IMR-90 (cell line): Measurements from ENCODE around the gene GPRC5C. TPM values are rescaled to one million over a fixed set of nuclear protein-coding genes. Genes with fewer than 3 reads are reported as not detected.

Experiments used
- ATAC-seq: fragments of 200-7000 bp; cut with Tn5 transposase; 2 replicates; pipeline ENCODE4 v1.9.1; 2020; ENCODE audit warnings: low read depth, mild to moderate bottlenecking, moderate library complexity
- BruUV-seq: library from RNA; stranded (reverse); fragments of 400-500 nt; replicated peaks from 2 replicates; lab custom pipeline; 2021; lab: Mats Ljungman, UMichigan
- CTCF ChIA-PET: fragments of 300-600 bp; formaldehyde crosslinking; extraction: SDS; loops from one replicate; lab custom pipeline; 2021; ENCODE audit warnings: antibody characterized with exemption; lab: Yijun Ruan, JAX
- POLR2A ChIA-PET: fragments of 300-600 bp; sonication (Branson Sonifier 250); formaldehyde crosslinking; loops from one replicate; lab custom pipeline; 2022; ENCODE audit warnings: antibody characterized with exemption; ENCODE audit not compliant: unreplicated experiment; lab: Charles Lee
- DNase-seq: peaks from one replicate; pipeline ENCODE4 v3.0.0; 2013
- H2AFZ ChIP-seq: replicated peaks from 2 replicates; pipeline ENCODE3; 2013; ENCODE audit warnings: low read length, mild to moderate bottlenecking; ENCODE audit not compliant: poor library complexity
- H2AK5ac ChIP-seq: 2 replicates; pipeline ENCODE4 v1.6.1; 2013; ENCODE audit warnings: low read depth, low read length, inconsistent platforms
- H2AK9ac ChIP-seq: replicated peaks from 2 replicates; pipeline ENCODE3; 2013; ENCODE audit warnings: mild to moderate bottlenecking, low read depth, low read length, moderate library complexity; ENCODE audit not compliant: poor library complexity
- H2BK120ac ChIP-seq: 2 replicates; pipeline ENCODE4 v1.6.1; 2013; ENCODE audit warnings: low read depth, low read length, inconsistent platforms
- H2BK15ac ChIP-seq: 3 replicates; pipeline ENCODE4 v1.6.1; 2013; ENCODE audit warnings: low read depth, low read length, inconsistent platforms
- H2BK20ac ChIP-seq: 2 replicates; pipeline ENCODE4 v1.6.1; 2013; ENCODE audit warnings: low read depth, mild to moderate bottlenecking, inconsistent platforms, low read length, moderate library complexity
- H2BK5ac ChIP-seq: 2 replicates; pipeline ENCODE4 v1.6.1; 2013; ENCODE audit warnings: mild to moderate bottlenecking, low read depth, low read length, inconsistent platforms; ENCODE audit not compliant: poor library complexity, severe bottlenecking
- H3K14ac ChIP-seq: replicated peaks from 2 replicates; pipeline ENCODE4 v1.6.1; 2013; ENCODE audit warnings: low read depth, low read length, inconsistent platforms
- H3K18ac ChIP-seq: 2 replicates; pipeline ENCODE4 v1.6.1; 2013; ENCODE audit warnings: low read depth, low read length, control low read depth
- H3K23ac ChIP-seq: 2 replicates; pipeline ENCODE4 v1.6.1; 2013; ENCODE audit warnings: low read depth, low read length, inconsistent platforms
- H3K27ac ChIP-seq: 2 replicates; pipeline ENCODE4 v1.5.1; 2013; ENCODE audit warnings: mild to moderate bottlenecking, control low read depth, low read length; ENCODE audit not compliant: insufficient read depth
- H3K27me3 ChIP-seq: 2 replicates; pipeline ENCODE4 v1.6.1; 2013; ENCODE audit warnings: low read length; ENCODE audit not compliant: control insufficient read depth, insufficient read depth
- H3K36me3 ChIP-seq: 2 replicates; pipeline ENCODE4 v1.6.1; 2013; ENCODE audit warnings: low read length, mixed read lengths; ENCODE audit not compliant: control insufficient read depth, insufficient read depth
- H3K4ac ChIP-seq: 2 replicates; pipeline ENCODE4 v1.6.1; 2013; ENCODE audit warnings: low read depth, low read length, inconsistent platforms
- H3K4me1 ChIP-seq: 2 replicates; pipeline ENCODE4 v1.6.1; 2013; ENCODE audit warnings: low read length, mixed read lengths; ENCODE audit not compliant: control insufficient read depth, insufficient read depth
- H3K4me2 ChIP-seq: 2 replicates; pipeline ENCODE4 v1.6.1; 2013; ENCODE audit warnings: low read depth, mild to moderate bottlenecking, control low read depth, low read length, moderate library complexity
- H3K4me3 ChIP-seq: 2 replicates; pipeline ENCODE4 v1.5.1; 2013; ENCODE audit warnings: low read depth, mild to moderate bottlenecking, control low read depth, low read length, moderate library complexity; ENCODE audit not compliant: insufficient read depth
- H3K56ac ChIP-seq: 2 replicates; pipeline ENCODE4 v1.6.1; 2013; ENCODE audit warnings: low read length, inconsistent platforms; ENCODE audit not compliant: insufficient read depth; ENCODE audit errors: extremely low read depth
- H3K79me1 ChIP-seq, 2 experiments: 2 replicates each; pipeline ENCODE4 v1.6.1; 2013; ENCODE audit warnings: low read length in 2 of 2, inconsistent platforms in 1 of 2, low read depth in 1 of 2
- H3K9ac ChIP-seq: 2 replicates; pipeline ENCODE4 v1.6.1; 2013; ENCODE audit warnings: low read depth, low read length, control low read depth
- H3K9me1 ChIP-seq: 2 replicates; pipeline ENCODE4 v1.6.1; 2013; ENCODE audit warnings: low read length, inconsistent platforms; ENCODE audit not compliant: insufficient read depth
- H3K9me3 ChIP-seq: 2 replicates; pipeline ENCODE4 v1.6.1; 2013; ENCODE audit warnings: low read length; ENCODE audit not compliant: control insufficient read depth, insufficient read depth
- H4K20me1 ChIP-seq: 2 replicates; pipeline ENCODE4 v1.6.1; 2013; ENCODE audit warnings: low read length, inconsistent platforms; ENCODE audit not compliant: insufficient read depth
- H4K5ac ChIP-seq: 2 replicates; pipeline ENCODE4 v1.6.1; 2013; ENCODE audit warnings: mild to moderate bottlenecking, low read depth, low read length, control low read depth
- H4K8ac ChIP-seq, 2 experiments: 2 replicates each; pipeline ENCODE4 v1.6.1; 2013; ENCODE audit warnings: low read depth in 2 of 2, low read length in 2 of 2, control low read depth in 1 of 2, inconsistent platforms in 1 of 2
- H4K91ac ChIP-seq: 2 replicates; pipeline ENCODE4 v1.6.1; 2013; ENCODE audit warnings: low read depth, low read length, inconsistent platforms; ENCODE audit not compliant: insufficient read depth
- BHLHE40 ChIP-seq: fragments of 150-350 bp; IDR thresholded peaks from 2 replicates; pipeline ENCODE4 v1.6.1; 2016; ENCODE audit warnings: mild to moderate bottlenecking, low read depth, low read length
- CEBPB ChIP-seq: IDR thresholded peaks from 2 replicates; pipeline ENCODE4 v1.6.1; 2012; ENCODE audit warnings: low read depth, low read length, improper control_type of control experiment
- CHD1 ChIP-seq: IDR thresholded peaks from 2 replicates; pipeline ENCODE4 v1.6.1; 2012; ENCODE audit warnings: low read depth, low read length, improper control_type of control experiment
- MAZ ChIP-seq: IDR thresholded peaks from 2 replicates; pipeline ENCODE4 v1.6.1; 2012; ENCODE audit warnings: low read depth, mild to moderate bottlenecking, low read length, improper control_type of control experiment, moderate library complexity, borderline replicate concordance
- MXI1 ChIP-seq: IDR thresholded peaks from 2 replicates; pipeline ENCODE4 v1.6.1; 2012; ENCODE audit warnings: low read depth, mild to moderate bottlenecking, low read length, moderate library complexity, borderline replicate concordance
- NFE2L2 ChIP-seq: fragments of 150-350 bp; IDR thresholded peaks from 2 replicates; pipeline ENCODE4 v1.6.1; 2016; ENCODE audit warnings: low read depth, mild to moderate bottlenecking, low read length
- POLR2A ChIP-seq: IDR thresholded peaks from 2 replicates; pipeline ENCODE4 v1.6.1; 2012; ENCODE audit warnings: mild to moderate bottlenecking, low read depth, low read length
- RAD21 ChIP-seq: IDR thresholded peaks from 2 replicates; pipeline ENCODE4 v1.6.1; 2012; ENCODE audit warnings: low read length, improper control_type of control experiment
- RFX5 ChIP-seq: IDR thresholded peaks from 2 replicates; pipeline ENCODE4 v1.8.0; 2012; ENCODE audit warnings: low read depth, mild to moderate bottlenecking, low read length, moderate library complexity
- SMC3 ChIP-seq: fragments of 150-350 bp; IDR thresholded peaks from 2 replicates; pipeline ENCODE4 v1.6.1; 2016; ENCODE audit warnings: low read depth, mild to moderate bottlenecking, antibody characterized with exemption, low read length, moderate library complexity
- WGBS, 2 experiments: methylation state at CpG; one replicate each; pipeline versions ENCODE4 v1.1.5 to v1.1.7; 2013; ENCODE audit warnings: missing lambda C conversion rate in 2 of 2; ENCODE audit not compliant: insufficient read length in 1 of 2; ENCODE audit errors: extremely low coverage in 2 of 2; 5-methylcytosine and 5-hydroxymethylcytosine counted together
- dilution Hi-C: fragments of 300-500 bp; cut with HindIII; formaldehyde crosslinking; loops from one replicate; pipeline ENCODE4 v1.14.3; 2018; ENCODE audit warnings: low sequenced_read_pairs; ENCODE audit not compliant: unreplicated experiment
- in situ Hi-C: fragments of 300-500 bp; cut with MboI; formaldehyde crosslinking; loops from 3 replicates; pipeline ENCODE4 v1.14.3; 2019; ENCODE audit warnings: low sequenced_read_pairs, inconsistent platforms, mixed read lengths
- intact Hi-C: fragments of 100-400 bp; cut with micrococcal nuclease; formaldehyde crosslinking; loops from 2 replicates; pipeline ENCODE4 v1.10.0; 2022
- polyA plus RNA-seq, 3 experiments: library from polyadenylated mRNA; depleted of rRNA; stranded (reverse); fragments of >200 nt; gene quantifications; 2 replicates each; pipeline ENCODE4 v1.2.3, GENCODE V29; 2012; ENCODE audit warnings: low replicate concordance in 1 of 3
- total RNA-seq: library from RNA; depleted of rRNA; stranded (reverse); fragments of >200 nt; gene quantifications from 2 replicates; pipeline ENCODE4 v1.2.3, GENCODE V29; 2012
- TF ChIP-seq, protein P1 (sequence below): fragments of 150-350 bp; IDR thresholded peaks from 2 replicates; pipeline ENCODE4 v1.6.1; 2017; ENCODE audit warnings: mild to moderate bottlenecking, antibody characterized with exemption, low read length, low read depth
- TF ChIP-seq, protein P2 (sequence below): conservative IDR thresholded peaks from 2 replicates; pipeline ENCODE4 v1.5.1; 2012; ENCODE audit warnings: mild to moderate bottlenecking, low read depth, low read length, improper control_type of control experiment
- TF ChIP-seq, protein P3 (sequence below): fragments of 150-350 bp; IDR thresholded peaks from 2 replicates; pipeline ENCODE4 v1.6.1; 2016; ENCODE audit warnings: low read depth, mild to moderate bottlenecking, low read length, moderate library complexity, borderline replicate concordance

The GPRC5C gene
- total and polyA plus RNA-seq, 2 of the 4 experiments (the other 2 are of a cell fraction), result not detected

DNA sequence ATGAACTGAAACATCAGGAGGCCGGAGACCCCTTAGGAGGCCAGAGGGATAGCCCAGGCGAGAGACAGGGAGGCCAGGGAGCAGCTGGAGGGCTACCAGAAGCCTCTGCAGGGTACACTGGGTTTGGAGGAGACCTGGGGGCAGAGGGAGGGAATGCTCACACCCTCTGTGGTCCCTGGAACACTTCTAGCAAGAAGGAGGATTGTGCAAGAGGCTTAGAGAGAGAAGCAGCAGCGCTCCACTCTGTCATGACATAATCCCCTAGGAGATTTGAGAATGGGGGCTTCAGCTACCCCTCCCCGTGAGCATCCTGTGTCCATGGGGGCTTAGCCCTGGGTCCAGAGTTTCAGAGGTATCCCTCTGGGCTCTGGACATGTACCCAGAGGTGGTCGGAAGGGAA is 48.7 kb upstream of the GPRC5C start (continued):
- TF ChIP-seq, protein P1, sequence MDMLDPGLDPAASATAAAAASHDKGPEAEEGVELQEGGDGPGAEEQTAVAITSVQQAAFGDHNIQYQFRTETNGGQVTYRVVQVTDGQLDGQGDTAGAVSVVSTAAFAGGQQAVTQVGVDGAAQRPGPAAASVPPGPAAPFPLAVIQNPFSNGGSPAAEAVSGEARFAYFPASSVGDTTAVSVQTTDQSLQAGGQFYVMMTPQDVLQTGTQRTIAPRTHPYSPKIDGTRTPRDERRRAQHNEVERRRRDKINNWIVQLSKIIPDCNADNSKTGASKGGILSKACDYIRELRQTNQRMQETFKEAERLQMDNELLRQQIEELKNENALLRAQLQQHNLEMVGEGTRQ, result no peak
- no peak for TF ChIP-seq SMC3

DNA sequence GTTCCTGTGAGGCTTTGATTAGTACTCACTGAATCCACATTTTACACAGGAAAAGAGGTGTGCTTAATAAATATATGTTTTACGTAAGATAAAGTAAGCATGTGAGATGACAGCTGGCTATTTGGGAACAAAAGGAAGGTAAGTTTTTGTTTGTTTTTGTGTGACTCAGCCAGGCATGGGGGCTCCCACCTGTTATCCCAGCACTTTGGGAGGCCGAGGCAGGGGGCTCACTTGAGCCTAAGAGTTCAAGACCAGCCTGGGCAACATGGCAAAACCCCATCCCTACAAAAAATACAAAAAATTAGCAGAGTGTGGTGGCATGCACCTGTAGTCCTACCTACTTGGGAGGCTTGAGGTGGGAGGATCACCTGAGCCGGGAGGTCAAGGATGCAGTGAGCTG is 46.7 kb upstream of the GPRC5C start:
- Histone ChIP-seq H4K8ac (no peak overlapping the region), H3K4me2 (no peak overlapping the region), H4K91ac (no peak overlapping the region), H3K4me3 (no peak overlapping the region), H3K27me3 (no peaks in the 10 kb centered on the region; the same call in 1 of the 2 replicates), H4K20me1 (no peaks in the 10 kb centered on the region), H3K14ac (no peak overlapping the region), H2BK120ac (no peak overlapping the region), H2BK15ac (no peak overlapping the region), H3K56ac (no peak overlapping the region), H2AK9ac (no peak overlapping the region), H2BK20ac (no peak overlapping the region), H3K79me1 (no peaks in the 10 kb centered on the region), H3K9me3 (peaks cover 3% of the 10 kb centered on the region; the same call in 1 of the 2 replicates), H3K4me1 (no peaks in the 10 kb centered on the region), H4K5ac (no peak overlapping the region), H2BK5ac (no peak overlapping the region), H3K4ac (no peak overlapping the region), H2AFZ (no peak overlapping the region), H2AK5ac (no peak overlapping the region), H3K23ac (no peak overlapping the region), H3K27ac (no peak overlapping the region), H3K36me3 (no peaks in the 10 kb centered on the region), H3K18ac (no peak overlapping the region), H3K9ac (no peak overlapping the region), H3K9me1 (no peaks in the 10 kb centered on the region)
- ATAC-seq (no peak), DNase-seq (no peak)
- WGBS, 2 experiments, result no CpG with 5 or more reads among the region's 3 CpGs
- no TSS peak for BruUV-seq
- TF ChIP-seq POLR2A (no peak), RFX5 (no peak), CEBPB (no peak), RAD21 (no peak), MXI1 (no peak), SMC3 (no peak), BHLHE40 (no peak), CHD1 (no peak), MAZ (no peak), NFE2L2 (no peak)
- TF ChIP-seq, protein P2, sequence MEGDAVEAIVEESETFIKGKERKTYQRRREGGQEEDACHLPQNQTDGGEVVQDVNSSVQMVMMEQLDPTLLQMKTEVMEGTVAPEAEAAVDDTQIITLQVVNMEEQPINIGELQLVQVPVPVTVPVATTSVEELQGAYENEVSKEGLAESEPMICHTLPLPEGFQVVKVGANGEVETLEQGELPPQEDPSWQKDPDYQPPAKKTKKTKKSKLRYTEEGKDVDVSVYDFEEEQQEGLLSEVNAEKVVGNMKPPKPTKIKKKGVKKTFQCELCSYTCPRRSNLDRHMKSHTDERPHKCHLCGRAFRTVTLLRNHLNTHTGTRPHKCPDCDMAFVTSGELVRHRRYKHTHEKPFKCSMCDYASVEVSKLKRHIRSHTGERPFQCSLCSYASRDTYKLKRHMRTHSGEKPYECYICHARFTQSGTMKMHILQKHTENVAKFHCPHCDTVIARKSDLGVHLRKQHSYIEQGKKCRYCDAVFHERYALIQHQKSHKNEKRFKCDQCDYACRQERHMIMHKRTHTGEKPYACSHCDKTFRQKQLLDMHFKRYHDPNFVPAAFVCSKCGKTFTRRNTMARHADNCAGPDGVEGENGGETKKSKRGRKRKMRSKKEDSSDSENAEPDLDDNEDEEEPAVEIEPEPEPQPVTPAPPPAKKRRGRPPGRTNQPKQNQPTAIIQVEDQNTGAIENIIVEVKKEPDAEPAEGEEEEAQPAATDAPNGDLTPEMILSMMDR, result no peak
- TF ChIP-seq, protein P3, sequence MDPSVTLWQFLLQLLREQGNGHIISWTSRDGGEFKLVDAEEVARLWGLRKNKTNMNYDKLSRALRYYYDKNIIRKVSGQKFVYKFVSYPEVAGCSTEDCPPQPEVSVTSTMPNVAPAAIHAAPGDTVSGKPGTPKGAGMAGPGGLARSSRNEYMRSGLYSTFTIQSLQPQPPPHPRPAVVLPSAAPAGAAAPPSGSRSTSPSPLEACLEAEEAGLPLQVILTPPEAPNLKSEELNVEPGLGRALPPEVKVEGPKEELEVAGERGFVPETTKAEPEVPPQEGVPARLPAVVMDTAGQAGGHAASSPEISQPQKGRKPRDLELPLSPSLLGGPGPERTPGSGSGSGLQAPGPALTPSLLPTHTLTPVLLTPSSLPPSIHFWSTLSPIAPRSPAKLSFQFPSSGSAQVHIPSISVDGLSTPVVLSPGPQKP, result no peak
- in situ Hi-C loops, result no loop called here
- ChIA-PET CTCF (no interaction called here), POLR2A (no interaction called here)
- dilution Hi-C loops, result no loop called here
- intact Hi-C loops, result no loop called here
